ENCODE measurements around the gene TCEAL8. TPM values are rescaled to one million over a fixed set of nuclear protein-coding genes. Genes with fewer than 3 reads are reported as not detected.
A peak's percentile ranks its signal among the peaks of the same experiment; 100 is the strongest.
"Not testable (repeated sequence)": the region's sequence is repeated elsewhere in the genome, so short reads cannot be mapped to it uniquely, and the experiment has no call there.

The TCEAL8 gene
- polyA plus RNA-seq, 3 donors = 7.0 to 33.7 (median 30.2) TPM

- intact Hi-C loops (cut with micrococcal nuclease) = no loop called here
- H2AFZ ChIP-seq (ENCODE audit: insufficient read depth, low read depth, low read length, poor library complexity, severe bottlenecking) = no peak overlapping the region
- no peaks in the 10 kb centered on the region for H3K27me3 ChIP-seq (ENCODE audit: control insufficient read depth in 2 of 2, insufficient read depth in 2 of 2, low read length in 2 of 2)
- Mint-ChIP-seq H3K4me3 (no peak overlapping the region), H3K4me1 (no peaks in the 10 kb centered on the region), H3K27me3 (ENCODE audit: low read depth in 3 of 3) (peaks cover 0 to 6% (median 4%) of the 10 kb centered on the region in 3 donors), H3K9me3 (no peaks in the 10 kb centered on the region), H3K27ac (no peak overlapping the region), H3K36me3 (no peaks in the 10 kb centered on the region)
- TF ChIP-seq CTCF (IDR thresholded peaks at IDR 0.05) = no peak
- H3K4me1 ChIP-seq (ENCODE audit: control insufficient read depth in 1 of 2, insufficient read depth in 2 of 2, low read length in 2 of 2) = no peaks in the 10 kb centered on the region
- no peak overlapping the region for H3K9ac ChIP-seq (ENCODE audit: insufficient read depth, low read length, poor library complexity, severe bottlenecking)
- no peak overlapping the region for H3K4me2 ChIP-seq (replicated peaks; ENCODE audit: extremely low read depth, low read length, poor library complexity, severe bottlenecking)
- no peaks in the 10 kb centered on the region for H3K79me2 ChIP-seq (ENCODE audit: insufficient read depth, low read length)
- H3K4me3 ChIP-seq (replicated peaks in 1 of 3; ENCODE audit: low read depth in 2 of 3, low read length in 3 of 3) = no peak overlapping the region
- WGBS (ENCODE audit: insufficient coverage) = no CpG with 5 or more reads among the region's 1 CpG
- H3K27ac ChIP-seq (ENCODE audit: low read depth in 1 of 2, low read length in 2 of 2) = no peak overlapping the region
- no peaks in the 10 kb centered on the region for H4K20me1 ChIP-seq (ENCODE audit: insufficient read depth, low read length)
- H3K36me3 ChIP-seq (replicated peaks in 1 of 2; ENCODE audit: control insufficient read depth in 1 of 2, insufficient read depth in 2 of 2, low read length in 2 of 2) = no peaks in the 10 kb centered on the region
- no peaks in the 10 kb centered on the region for H3K9me3 ChIP-seq (replicated peaks in 1 of 2; ENCODE audit: control insufficient read depth in 1 of 2, insufficient read depth in 1 of 2, low read length in 2 of 2)
- DNase-seq = no peak
These were observed 20.1 kb downstream of the TCEAL8 start for GRCh38 chrX:103234869-103235268.

GRCh38 chrX:103233263-103233662, 21.7 kb downstream of the TCEAL8 start:
- intact Hi-C loops (cut with micrococcal nuclease) = no loop called here
- 100% methylated on average over 1 of the region's 2 CpGs for WGBS (ENCODE audit: insufficient coverage)
- H3K36me3 Mint-ChIP-seq = no peaks in the 10 kb centered on the region
- H3K27ac ChIP-seq (ENCODE audit: low read depth in 1 of 2, low read length in 2 of 2) = no peak overlapping the region
- H3K4me1 Mint-ChIP-seq = no peaks in the 10 kb centered on the region
- H3K9ac ChIP-seq (ENCODE audit: insufficient read depth, low read length, poor library complexity, severe bottlenecking) = no peak overlapping the region
- H2AFZ ChIP-seq (ENCODE audit: insufficient read depth, low read depth, low read length, poor library complexity, severe bottlenecking) = no peak overlapping the region
- no peaks in the 10 kb centered on the region for H4K20me1 ChIP-seq (ENCODE audit: insufficient read depth, low read length)
- H3K9me3 Mint-ChIP-seq = no peaks in the 10 kb centered on the region
- no peak overlapping the region for H3K4me2 ChIP-seq (replicated peaks; ENCODE audit: extremely low read depth, low read length, poor library complexity, severe bottlenecking)
- H3K79me2 ChIP-seq (ENCODE audit: insufficient read depth, low read length) = no peaks in the 10 kb centered on the region
- H3K27me3 ChIP-seq (ENCODE audit: control insufficient read depth in 2 of 2, insufficient read depth in 2 of 2, low read length in 2 of 2) = no peaks in the 10 kb centered on the region
- no peaks in the 10 kb centered on the region for H3K9me3 ChIP-seq (replicated peaks in 1 of 2; ENCODE audit: control insufficient read depth in 1 of 2, insufficient read depth in 1 of 2, low read length in 2 of 2)
- H3K27ac Mint-ChIP-seq = no peak overlapping the region
- TF ChIP-seq CTCF (IDR thresholded peaks at IDR 0.05) = no peak
- no peaks in the 10 kb centered on the region for H3K4me1 ChIP-seq (ENCODE audit: control insufficient read depth in 1 of 2, insufficient read depth in 2 of 2, low read length in 2 of 2)
- H3K4me3 Mint-ChIP-seq = no peak overlapping the region
- peaks cover 2 to 6% (median 4%) of the 10 kb centered on the region in 3 donors for H3K27me3 Mint-ChIP-seq (ENCODE audit: low read depth in 3 of 3)
- no peak overlapping the region for H3K4me3 ChIP-seq (replicated peaks in 1 of 3; ENCODE audit: low read depth in 2 of 3, low read length in 3 of 3)
- DNase-seq = no peak
- no peaks in the 10 kb centered on the region for H3K36me3 ChIP-seq (replicated peaks in 1 of 2; ENCODE audit: control insufficient read depth in 1 of 2, insufficient read depth in 2 of 2, low read length in 2 of 2)

DNA sequence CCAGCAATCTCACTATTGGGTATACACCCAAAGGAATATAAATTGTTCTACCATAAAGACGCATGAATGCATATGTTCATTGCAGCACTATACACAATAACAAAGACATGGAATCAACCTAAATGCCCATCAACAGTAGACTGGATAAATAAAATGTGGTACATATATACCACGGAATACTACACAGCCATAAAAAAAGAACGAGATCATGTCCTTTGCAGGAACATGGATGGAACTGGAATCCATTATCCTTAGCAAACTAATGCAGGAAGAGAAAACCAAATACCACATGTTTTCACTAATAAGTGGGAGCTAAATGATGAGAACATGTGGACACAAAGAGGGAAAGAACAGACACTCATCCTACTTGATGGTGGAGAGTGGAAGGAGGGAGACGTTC, 29.0 kb downstream of the TCEAL8 start:
- H3K4me1 Mint-ChIP-seq; H3K27ac ChIP-seq (ENCODE audit: low read depth in 1 of 2, low read length in 2 of 2); H3K4me3 Mint-ChIP-seq; H3K79me2 ChIP-seq (ENCODE audit: insufficient read depth, low read length); H3K9ac ChIP-seq (ENCODE audit: insufficient read depth, low read length, poor library complexity, severe bottlenecking); DNase-seq; H3K27me3 ChIP-seq (ENCODE audit: control insufficient read depth in 2 of 2, insufficient read depth in 2 of 2, low read length in 2 of 2); H2AFZ ChIP-seq (ENCODE audit: insufficient read depth, low read depth, low read length, poor library complexity, severe bottlenecking); H3K9me3 ChIP-seq (replicated peaks in 1 of 2; ENCODE audit: control insufficient read depth in 1 of 2, insufficient read depth in 1 of 2, low read length in 2 of 2); H3K4me3 ChIP-seq (replicated peaks in 1 of 3; ENCODE audit: low read depth in 2 of 3, low read length in 3 of 3); H3K27me3 Mint-ChIP-seq (ENCODE audit: low read depth in 3 of 3); H3K36me3 Mint-ChIP-seq; H4K20me1 ChIP-seq (ENCODE audit: insufficient read depth, low read length); intact Hi-C loops (cut with micrococcal nuclease); H3K4me1 ChIP-seq (ENCODE audit: control insufficient read depth in 1 of 2, insufficient read depth in 2 of 2, low read length in 2 of 2); H3K9me3 Mint-ChIP-seq; H3K36me3 ChIP-seq (replicated peaks in 1 of 2; ENCODE audit: control insufficient read depth in 1 of 2, insufficient read depth in 2 of 2, low read length in 2 of 2); H3K4me2 ChIP-seq (replicated peaks; ENCODE audit: extremely low read depth, low read length, poor library complexity, severe bottlenecking): not testable (repeated sequence)
- peak overlapping the region in 1 of 7 donors; percentile 11 for H3K27ac Mint-ChIP-seq
- no CpG with 5 or more reads among the region's 4 CpGs for WGBS (ENCODE audit: insufficient coverage)
